LNCaP clone FGC (cell line): ENCODE results near the gene HLA-DMB.

ENCODE experiments used
- DNase-seq: peaks from one replicate; pipeline ENCODE4 v3.0.0-alpha.2; 2011; ENCODE audit warnings: low read depth
- H3K4me3 ChIP-seq: 2 replicates; pipeline ENCODE4 v1.5.1; 2011; ENCODE audit warnings: mild to moderate bottlenecking, low read depth, low read length, control low read depth
- TF ChIP-seq, protein P1 (sequence below): IDR thresholded peaks from 2 replicates; pipeline ENCODE4 v1.5.1; 2012; ENCODE audit warnings: mild to moderate bottlenecking; ENCODE audit not compliant: control insufficient read depth, insufficient read depth; ENCODE audit errors: extremely low read depth

Gene HLA-DMB

DNA sequence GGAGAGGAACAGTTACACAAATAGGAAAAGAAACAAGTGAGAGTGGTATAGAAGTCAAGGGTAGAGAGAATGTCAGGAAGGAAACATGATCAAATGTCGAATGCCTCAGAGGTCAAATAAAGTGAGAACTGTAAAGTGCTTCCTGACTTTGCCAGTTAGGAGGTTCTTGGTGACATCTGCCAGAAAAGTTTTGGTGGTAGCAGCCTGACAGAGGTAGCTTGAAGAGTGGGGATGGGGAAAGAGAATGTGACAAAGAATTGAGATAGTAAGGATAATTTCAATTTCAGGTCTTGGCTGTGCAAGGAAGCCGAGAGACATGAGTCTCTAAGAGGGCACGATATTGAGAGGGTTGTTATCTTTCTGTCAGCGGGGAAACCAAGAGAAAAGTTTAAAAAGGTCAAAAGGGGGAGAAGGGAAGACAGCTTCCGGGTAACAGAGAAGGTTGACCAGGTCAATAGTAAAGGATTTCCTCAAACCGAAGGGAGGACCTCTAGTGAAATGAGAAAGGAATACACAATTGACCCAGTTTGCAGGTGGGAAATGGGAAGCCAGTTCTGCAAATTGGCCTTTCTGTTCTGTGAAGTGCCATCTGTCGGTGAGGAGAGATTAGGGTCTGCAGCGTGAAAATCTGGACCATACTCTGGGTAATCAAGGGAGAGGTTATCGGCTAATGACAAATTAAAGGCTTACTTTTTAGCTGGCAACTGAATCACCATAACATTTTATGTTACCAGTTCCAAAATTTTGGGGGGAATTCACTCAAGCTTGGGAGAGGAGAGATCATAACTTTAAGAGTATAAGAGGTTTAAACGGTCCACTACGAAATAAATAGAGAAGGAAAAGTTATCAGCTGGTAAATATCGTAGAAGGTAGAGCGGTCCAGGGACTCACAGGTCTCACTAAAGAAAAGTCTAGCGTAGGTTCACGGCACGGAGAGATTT, 26.6 kb upstream of the HLA-DMB start:
- TF ChIP-seq, protein P1, sequence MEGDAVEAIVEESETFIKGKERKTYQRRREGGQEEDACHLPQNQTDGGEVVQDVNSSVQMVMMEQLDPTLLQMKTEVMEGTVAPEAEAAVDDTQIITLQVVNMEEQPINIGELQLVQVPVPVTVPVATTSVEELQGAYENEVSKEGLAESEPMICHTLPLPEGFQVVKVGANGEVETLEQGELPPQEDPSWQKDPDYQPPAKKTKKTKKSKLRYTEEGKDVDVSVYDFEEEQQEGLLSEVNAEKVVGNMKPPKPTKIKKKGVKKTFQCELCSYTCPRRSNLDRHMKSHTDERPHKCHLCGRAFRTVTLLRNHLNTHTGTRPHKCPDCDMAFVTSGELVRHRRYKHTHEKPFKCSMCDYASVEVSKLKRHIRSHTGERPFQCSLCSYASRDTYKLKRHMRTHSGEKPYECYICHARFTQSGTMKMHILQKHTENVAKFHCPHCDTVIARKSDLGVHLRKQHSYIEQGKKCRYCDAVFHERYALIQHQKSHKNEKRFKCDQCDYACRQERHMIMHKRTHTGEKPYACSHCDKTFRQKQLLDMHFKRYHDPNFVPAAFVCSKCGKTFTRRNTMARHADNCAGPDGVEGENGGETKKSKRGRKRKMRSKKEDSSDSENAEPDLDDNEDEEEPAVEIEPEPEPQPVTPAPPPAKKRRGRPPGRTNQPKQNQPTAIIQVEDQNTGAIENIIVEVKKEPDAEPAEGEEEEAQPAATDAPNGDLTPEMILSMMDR, result peak; percentile 63
- no peak for DNase-seq
- peak overlapping the region; percentile 84 for H3K4me3 ChIP-seq

DNA sequence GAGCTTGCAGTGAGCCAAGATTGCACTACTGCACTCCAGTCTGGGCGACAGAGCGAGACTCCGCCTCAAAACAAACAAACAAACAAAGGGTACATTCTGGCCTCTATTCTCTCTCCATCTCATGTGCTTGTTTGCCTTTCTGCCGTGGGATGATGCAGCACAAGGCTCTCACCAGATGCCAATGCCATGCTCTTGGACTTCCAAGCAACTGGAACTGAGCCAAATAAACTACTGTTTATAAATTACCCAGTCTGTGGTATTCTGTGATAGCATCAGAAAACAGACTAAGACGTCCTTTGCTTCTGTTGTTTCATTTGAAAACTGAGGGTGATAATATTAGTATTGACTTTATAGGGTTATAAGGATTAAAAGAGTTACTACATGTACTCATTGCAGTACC, 23.9 kb upstream of the HLA-DMB start:
- H3K4me3 ChIP-seq, result no peak overlapping the region
- TF ChIP-seq, protein P1, result no peak
- DNase-seq, result peak; percentile 99

DNA sequence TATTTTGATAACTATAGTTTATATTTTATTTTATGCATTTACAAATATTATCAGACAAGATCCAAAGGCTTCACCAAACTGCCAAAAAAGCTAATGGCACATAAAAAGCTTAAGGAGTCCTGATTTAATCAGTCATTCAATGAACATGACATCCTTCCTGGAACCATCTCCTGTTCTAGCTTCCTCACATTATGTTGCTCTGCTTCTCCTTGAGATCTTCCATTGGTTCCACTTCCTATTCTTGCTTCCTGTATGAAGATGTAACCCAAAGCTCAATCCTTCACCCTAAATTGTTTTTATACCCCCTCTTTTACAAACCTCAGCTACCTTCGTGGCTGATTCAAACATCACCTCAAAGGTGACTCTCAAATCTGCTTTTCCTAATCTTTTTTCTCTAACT, 23.0 kb upstream of the HLA-DMB start:
- no peak for DNase-seq
- no peak overlapping the region for H3K4me3 ChIP-seq
- TF ChIP-seq, protein P1, result no peak

DNA sequence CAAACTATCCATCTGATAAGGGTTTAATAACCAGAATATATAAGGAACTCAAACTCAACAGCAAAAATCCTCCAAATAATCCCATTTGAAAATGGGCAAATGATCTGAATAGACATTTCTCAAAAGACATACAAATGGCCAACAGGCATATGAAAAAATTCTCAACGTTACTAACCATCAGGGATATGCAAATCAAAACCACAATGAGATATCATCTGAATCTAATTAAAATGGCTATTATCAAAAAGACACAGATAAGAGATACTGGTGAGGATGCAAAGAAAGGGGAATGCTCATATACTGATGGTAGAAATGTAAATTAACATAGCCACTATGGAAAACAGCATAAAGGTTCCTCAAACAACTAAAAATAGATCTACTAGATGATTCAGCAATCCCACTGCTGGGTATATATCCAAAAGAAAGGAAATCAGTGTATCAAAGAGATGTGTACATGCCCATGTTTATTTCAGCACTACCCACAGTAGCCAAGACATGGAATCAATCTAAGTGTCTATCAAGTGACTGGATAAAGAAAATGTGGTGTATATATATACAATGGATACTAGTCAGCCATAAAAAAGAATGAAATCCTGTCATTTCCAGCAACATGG, 21.5 kb upstream of the HLA-DMB start:
- DNase-seq, result no peak
- no peak overlapping the region for H3K4me3 ChIP-seq
- TF ChIP-seq, protein P1, result no peak

DNA sequence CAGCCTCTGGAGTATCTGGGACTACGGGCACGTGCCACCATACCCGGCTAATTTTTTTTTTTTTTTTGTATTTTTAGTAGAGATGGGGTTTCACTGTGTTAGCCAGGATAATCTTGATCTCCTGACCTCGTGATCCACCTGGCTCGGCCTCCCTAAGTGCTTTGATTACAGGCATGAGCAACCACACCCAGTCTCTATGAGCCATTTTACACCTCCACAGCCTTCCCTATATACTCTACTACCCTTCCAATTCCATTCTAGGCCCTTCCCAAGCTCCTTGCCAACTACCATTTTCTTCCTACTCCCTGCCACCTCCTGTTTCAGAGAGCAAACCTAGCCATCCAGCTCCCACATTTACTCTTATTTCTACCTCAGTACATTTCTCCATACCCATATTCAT, 19.7 kb upstream of the HLA-DMB start:
- TF ChIP-seq, protein P1, result no peak
- no peak overlapping the region for H3K4me3 ChIP-seq

DNA sequence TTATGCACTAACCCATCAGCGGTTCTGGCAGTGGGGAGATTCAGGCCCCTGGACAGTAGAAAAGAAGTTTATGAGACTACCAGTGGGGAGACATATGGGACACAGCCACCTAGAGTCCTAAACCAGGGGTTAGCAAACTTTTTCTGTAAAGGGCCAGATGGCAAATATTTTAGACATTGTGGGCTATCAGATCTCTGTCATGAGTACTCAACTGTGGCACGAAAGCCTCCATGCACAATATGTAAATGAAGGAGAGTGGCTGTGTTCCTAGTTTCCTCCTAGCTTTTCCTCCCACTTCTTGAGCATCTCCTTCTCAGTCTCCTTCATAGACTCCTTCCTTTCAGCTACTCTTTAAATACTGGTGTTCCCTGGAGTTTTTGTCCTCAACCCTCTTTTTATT, 15.3 kb upstream of the HLA-DMB start:
- H3K4me3 ChIP-seq, result no peak overlapping the region
- TF ChIP-seq, protein P1, result no peak
- DNase-seq, result no peak

More for the DNA sequence above, 19.7 kb upstream of the HLA-DMB start:
- no peak for DNase-seq
